Measurements from ENCODE around the gene KDR.

Gene KDR

GRCh38 chr4:55078987-55079386 is 46.4 kb downstream of the KDR start:
- in situ Hi-C loops (cut with HindIII; ENCODE audit: low sequenced_read_pairs), result no loop called here
- no peak for TF ChIP-seq CTCF (IDR thresholded peaks at IDR 0.05; ENCODE audit: low read depth, low read length)
- H3K4me3 ChIP-seq (ENCODE audit: low read depth, low read length), result no peak overlapping the region
- peak; percentile 97 for DNase-seq (ENCODE audit: low read depth, low spot score)

GRCh38 chr4:55077577-55077976 is 47.8 kb downstream of the KDR start:
- TF ChIP-seq CTCF (IDR thresholded peaks at IDR 0.05; ENCODE audit: low read depth, low read length), result no peak
- in situ Hi-C loops (cut with HindIII; ENCODE audit: low sequenced_read_pairs), result no loop called here
- H3K4me3 ChIP-seq (ENCODE audit: low read depth, low read length), result no peak overlapping the region
- no peak for DNase-seq (ENCODE audit: low read depth, low spot score)

DNA sequence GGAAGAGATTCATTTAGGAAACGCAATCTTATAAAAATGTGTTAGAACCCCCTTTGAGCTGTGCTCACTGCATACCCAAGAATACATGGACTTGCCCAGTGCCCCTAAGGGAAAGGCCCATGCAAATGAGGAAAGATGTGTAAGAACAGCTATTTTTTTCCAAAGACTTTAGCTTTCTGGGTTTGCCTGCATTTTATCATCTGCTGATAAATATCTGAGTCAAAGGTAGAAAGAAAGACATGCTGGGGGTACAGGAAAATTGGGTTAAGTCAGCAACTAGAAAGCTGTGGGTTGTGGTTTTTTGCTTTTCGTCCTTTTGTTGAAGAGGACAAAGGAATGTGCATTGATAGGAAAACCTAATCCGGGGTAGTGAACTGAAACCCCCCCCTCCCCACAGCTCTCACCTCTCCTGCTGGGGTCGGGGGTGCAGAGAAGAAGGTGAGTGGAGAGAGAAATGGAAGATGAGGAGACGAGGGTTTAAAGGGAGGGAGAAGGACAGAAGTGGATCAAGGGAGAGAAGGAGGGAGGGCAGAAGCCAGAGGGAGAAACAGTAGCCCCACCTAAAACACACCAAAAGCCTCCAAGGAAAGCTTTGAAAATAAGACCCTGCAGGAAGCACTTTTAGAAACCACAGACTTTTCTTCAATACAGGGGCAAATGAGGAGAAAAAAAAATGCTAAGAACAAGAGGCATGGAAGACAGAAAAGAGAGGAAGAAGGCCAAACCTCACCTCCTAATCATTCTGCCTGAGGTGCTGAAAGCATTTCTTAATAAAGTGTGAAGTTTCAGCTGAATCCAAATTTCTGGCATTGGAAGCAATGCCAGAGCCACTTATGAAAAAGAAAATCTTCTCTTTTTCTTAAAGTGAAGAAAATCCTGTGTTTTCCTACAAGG is 49.3 kb downstream of the KDR start:
- DNase-seq (ENCODE audit: low read depth, low spot score), result peak; percentile 50
- in situ Hi-C loops (cut with HindIII; ENCODE audit: low sequenced_read_pairs), result no loop called here

DNA sequence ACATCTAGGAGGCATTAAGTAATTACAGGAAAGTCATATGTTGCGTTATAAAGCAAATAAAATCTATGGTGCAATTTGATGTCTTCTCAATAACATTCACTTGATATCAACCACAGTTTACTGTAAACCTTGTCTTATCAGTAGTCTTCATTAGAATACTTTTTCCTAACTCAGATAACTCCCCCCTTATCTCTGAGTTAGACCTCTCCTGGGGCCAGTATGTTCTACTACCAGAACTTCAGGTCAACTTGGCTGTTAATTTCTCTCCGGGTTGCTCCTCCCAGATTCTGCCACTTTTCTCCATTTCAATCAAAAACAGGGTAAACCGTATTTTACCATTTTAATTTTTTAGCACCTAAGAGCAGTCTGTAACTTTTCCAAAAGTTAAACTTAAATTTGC is 50.0 kb downstream of the KDR start:
- no peak for TF ChIP-seq CTCF (IDR thresholded peaks at IDR 0.05; ENCODE audit: low read depth, low read length)
- in situ Hi-C loops (cut with HindIII; ENCODE audit: low sequenced_read_pairs), result no loop called here
- DNase-seq (ENCODE audit: low read depth, low spot score), result no peak
- no peak overlapping the region for H3K4me3 ChIP-seq (ENCODE audit: low read depth, low read length)

More for the DNA sequence above, 49.3 kb downstream of the KDR start:
- no peak overlapping the region for H3K4me3 ChIP-seq (ENCODE audit: low read depth, low read length)
- no peak for TF ChIP-seq CTCF (IDR thresholded peaks at IDR 0.05; ENCODE audit: low read depth, low read length)

GRCh38 chr4:55074386-55074785 is 51.0 kb downstream of the KDR start:
- no peak overlapping the region for H3K4me3 ChIP-seq (ENCODE audit: low read depth, low read length)
- DNase-seq (ENCODE audit: low read depth, low spot score), result peak; percentile 77
- no peak for TF ChIP-seq CTCF (IDR thresholded peaks at IDR 0.05; ENCODE audit: low read depth, low read length)
- in situ Hi-C loops (cut with HindIII; ENCODE audit: low sequenced_read_pairs), result no loop called here

GRCh38 chr4:55071951-55072350 is 53.4 kb downstream of the KDR start:
- H3K4me3 ChIP-seq (ENCODE audit: low read depth, low read length), result no peak overlapping the region
- TF ChIP-seq CTCF (IDR thresholded peaks at IDR 0.05; ENCODE audit: low read depth, low read length), result no peak
- in situ Hi-C loops (cut with HindIII; ENCODE audit: low sequenced_read_pairs), result no loop called here

More at GRCh38 chr4:55071951-55072350, 53.4 kb downstream of the KDR start:
- no peak for DNase-seq (ENCODE audit: low read depth, low spot score)

Data from astrocyte of the spinal cord (primary cell).